Measurements from ENCODE around the gene LTBP2.

LTBP2 gene

DNA sequence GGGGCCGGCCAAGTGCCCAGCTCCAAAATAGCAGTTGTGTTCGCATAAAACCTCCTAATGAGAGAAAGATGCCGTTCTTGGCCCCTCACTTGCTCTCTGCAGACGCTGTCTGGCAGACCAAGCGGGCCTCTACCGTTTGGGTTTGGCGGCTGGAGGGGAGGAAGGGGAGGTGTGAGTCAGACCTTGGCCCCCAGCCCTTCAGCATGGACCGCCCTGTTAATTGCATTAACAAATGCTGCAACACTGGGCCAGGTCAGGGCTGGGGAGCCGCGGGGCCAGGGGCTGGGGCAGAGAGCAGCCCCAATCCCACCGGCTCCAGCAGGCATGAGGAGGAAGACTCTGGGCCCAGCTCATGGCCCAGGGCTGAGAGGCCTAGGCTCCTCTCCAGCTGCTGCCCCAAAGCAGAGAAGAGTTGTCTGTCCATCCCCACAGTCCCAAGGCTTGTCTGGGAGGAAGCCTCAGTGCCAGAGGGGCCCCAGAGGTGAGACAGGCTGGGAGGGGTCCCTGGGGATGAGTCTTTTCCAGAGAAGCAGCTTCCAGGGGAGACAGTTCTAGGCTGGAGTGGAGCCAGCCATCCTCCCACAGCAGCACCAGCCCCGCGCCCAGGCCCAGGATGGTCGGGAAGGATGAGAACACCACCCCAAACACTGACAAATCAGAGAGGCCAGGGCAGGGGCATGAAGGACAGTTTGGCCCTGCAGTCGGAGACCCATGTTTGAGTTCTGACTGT, 16.9 kb downstream of the LTBP2 start:
- no peak for DNase-seq (ENCODE audit: low read depth in 1 of 2, low spot score in 1 of 2)
- Histone ChIP-seq H3K27ac (replicated peaks) (no peak overlapping the region), H3K27me3 (ENCODE audit: insufficient read depth, poor library complexity, severe bottlenecking) (no peaks in the 10 kb centered on the region), H3K4me3 (replicated peaks; ENCODE audit: insufficient read depth, low read length) (no peak overlapping the region)
- TF ChIP-seq, protein P1, sequence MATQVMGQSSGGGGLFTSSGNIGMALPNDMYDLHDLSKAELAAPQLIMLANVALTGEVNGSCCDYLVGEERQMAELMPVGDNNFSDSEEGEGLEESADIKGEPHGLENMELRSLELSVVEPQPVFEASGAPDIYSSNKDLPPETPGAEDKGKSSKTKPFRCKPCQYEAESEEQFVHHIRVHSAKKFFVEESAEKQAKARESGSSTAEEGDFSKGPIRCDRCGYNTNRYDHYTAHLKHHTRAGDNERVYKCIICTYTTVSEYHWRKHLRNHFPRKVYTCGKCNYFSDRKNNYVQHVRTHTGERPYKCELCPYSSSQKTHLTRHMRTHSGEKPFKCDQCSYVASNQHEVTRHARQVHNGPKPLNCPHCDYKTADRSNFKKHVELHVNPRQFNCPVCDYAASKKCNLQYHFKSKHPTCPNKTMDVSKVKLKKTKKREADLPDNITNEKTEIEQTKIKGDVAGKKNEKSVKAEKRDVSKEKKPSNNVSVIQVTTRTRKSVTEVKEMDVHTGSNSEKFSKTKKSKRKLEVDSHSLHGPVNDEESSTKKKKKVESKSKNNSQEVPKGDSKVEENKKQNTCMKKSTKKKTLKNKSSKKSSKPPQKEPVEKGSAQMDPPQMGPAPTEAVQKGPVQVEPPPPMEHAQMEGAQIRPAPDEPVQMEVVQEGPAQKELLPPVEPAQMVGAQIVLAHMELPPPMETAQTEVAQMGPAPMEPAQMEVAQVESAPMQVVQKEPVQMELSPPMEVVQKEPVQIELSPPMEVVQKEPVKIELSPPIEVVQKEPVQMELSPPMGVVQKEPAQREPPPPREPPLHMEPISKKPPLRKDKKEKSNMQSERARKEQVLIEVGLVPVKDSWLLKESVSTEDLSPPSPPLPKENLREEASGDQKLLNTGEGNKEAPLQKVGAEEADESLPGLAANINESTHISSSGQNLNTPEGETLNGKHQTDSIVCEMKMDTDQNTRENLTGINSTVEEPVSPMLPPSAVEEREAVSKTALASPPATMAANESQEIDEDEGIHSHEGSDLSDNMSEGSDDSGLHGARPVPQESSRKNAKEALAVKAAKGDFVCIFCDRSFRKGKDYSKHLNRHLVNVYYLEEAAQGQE (IDR thresholded peaks at IDR 0.05; ENCODE audit: insufficient replicate concordance, low read depth) = no peak
- TF ChIP-seq POLR2AphosphoS5 (IDR thresholded peaks at IDR 0.05; ENCODE audit: low read depth) = no peak
- TF ChIP-seq GABPA (IDR thresholded peaks at IDR 0.05; ENCODE audit: low read depth) = no peak
- TF ChIP-seq SPI1 (IDR thresholded peaks at IDR 0.05; ENCODE audit: borderline replicate concordance, low read depth) = no peak
- TF ChIP-seq, protein P2, sequence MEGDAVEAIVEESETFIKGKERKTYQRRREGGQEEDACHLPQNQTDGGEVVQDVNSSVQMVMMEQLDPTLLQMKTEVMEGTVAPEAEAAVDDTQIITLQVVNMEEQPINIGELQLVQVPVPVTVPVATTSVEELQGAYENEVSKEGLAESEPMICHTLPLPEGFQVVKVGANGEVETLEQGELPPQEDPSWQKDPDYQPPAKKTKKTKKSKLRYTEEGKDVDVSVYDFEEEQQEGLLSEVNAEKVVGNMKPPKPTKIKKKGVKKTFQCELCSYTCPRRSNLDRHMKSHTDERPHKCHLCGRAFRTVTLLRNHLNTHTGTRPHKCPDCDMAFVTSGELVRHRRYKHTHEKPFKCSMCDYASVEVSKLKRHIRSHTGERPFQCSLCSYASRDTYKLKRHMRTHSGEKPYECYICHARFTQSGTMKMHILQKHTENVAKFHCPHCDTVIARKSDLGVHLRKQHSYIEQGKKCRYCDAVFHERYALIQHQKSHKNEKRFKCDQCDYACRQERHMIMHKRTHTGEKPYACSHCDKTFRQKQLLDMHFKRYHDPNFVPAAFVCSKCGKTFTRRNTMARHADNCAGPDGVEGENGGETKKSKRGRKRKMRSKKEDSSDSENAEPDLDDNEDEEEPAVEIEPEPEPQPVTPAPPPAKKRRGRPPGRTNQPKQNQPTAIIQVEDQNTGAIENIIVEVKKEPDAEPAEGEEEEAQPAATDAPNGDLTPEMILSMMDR (IDR thresholded peaks at IDR 0.05; ENCODE audit: insufficient read depth, low read length) = no peak

DNA sequence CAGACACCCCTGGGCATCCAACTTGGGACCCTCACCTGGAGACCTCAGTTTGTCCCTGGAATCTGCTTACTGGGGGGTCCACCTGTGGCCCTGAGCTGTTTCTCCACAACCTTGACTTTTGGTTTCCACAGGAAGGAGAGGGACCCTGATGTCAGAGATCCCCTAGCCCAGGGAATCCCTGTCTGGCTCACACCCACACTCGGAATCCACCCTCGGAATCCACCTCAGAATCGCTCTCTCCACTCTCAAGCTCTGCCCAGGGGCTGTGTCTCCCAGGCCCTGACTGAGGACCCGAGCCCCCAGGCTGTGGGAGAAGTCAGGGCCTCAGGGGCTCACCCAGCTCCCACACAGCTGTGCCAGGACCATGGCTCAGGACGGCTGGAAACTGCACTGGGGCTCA, 17.4 kb downstream of the LTBP2 start:
- no peaks in the 10 kb centered on the region for H3K27me3 ChIP-seq (ENCODE audit: insufficient read depth, poor library complexity, severe bottlenecking)
- TF ChIP-seq, protein P2 (IDR thresholded peaks at IDR 0.05; ENCODE audit: insufficient read depth, low read length) = no peak
- no peak for TF ChIP-seq POLR2AphosphoS5 (IDR thresholded peaks at IDR 0.05; ENCODE audit: low read depth)
- TF ChIP-seq, protein P1 (IDR thresholded peaks at IDR 0.05; ENCODE audit: insufficient replicate concordance, low read depth) = no peak
- no peak for TF ChIP-seq GABPA (IDR thresholded peaks at IDR 0.05; ENCODE audit: low read depth)
- no peak for TF ChIP-seq SPI1 (IDR thresholded peaks at IDR 0.05; ENCODE audit: borderline replicate concordance, low read depth)
- no peak for DNase-seq (ENCODE audit: low read depth in 1 of 2, low spot score in 1 of 2)
- no peak overlapping the region for H3K27ac ChIP-seq (replicated peaks)
- H3K4me3 ChIP-seq (replicated peaks; ENCODE audit: insufficient read depth, low read length) = no peak overlapping the region

DNA sequence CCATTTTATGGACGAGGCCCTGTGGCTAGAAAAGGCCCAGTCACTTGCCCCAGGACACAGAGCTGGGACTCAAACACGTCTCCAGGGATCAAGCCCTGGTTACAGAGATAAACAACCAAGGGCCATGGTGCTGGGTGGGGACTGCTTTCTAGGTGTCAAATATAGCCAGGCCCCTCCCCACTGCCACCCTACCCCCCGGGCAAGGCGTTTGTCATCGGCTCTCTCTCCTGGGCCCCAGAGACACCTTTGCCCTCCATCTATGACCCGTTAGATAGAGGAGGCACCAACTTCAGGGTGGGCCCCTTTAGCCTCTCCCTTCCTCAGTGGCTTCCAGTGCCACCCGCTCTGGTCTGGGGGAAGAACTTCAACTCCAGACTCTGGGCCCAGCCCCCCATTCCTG, 18.0 kb downstream of the LTBP2 start:
- no peaks in the 10 kb centered on the region for H3K27me3 ChIP-seq (ENCODE audit: insufficient read depth, poor library complexity, severe bottlenecking)
- no peak for DNase-seq (ENCODE audit: low read depth in 1 of 2, low spot score in 1 of 2)
- TF ChIP-seq, protein P2 (IDR thresholded peaks at IDR 0.05; ENCODE audit: insufficient read depth, low read length) = no peak
- no peak for TF ChIP-seq POLR2AphosphoS5 (IDR thresholded peaks at IDR 0.05; ENCODE audit: low read depth)
- TF ChIP-seq GABPA (IDR thresholded peaks at IDR 0.05; ENCODE audit: low read depth) = no peak
- TF ChIP-seq, protein P1 (IDR thresholded peaks at IDR 0.05; ENCODE audit: insufficient replicate concordance, low read depth) = no peak
- no peak for TF ChIP-seq SPI1 (IDR thresholded peaks at IDR 0.05; ENCODE audit: borderline replicate concordance, low read depth)
- no peak overlapping the region for H3K27ac ChIP-seq (replicated peaks)
- H3K4me3 ChIP-seq (replicated peaks; ENCODE audit: insufficient read depth, low read length) = no peak overlapping the region
